ENCODE results near the gene EPN1. TPM values are rescaled to one million over a fixed set of nuclear protein-coding genes. Genes with fewer than 3 reads are reported as not detected.

The EPN1 gene
- total RNA-seq, 3 donors from 2014 or later = 22.2 to 47.2 (median 27.5) TPM

- Histone ChIP-seq H3K27me3 (no peaks in the 10 kb centered on the region), H3K4me3 (peak within 1 kb of the TSS; percentile 90 to 99 (median 93)), H3K36me3 (no peaks in the 10 kb centered on the region), H3K9me3 (no peaks in the 10 kb centered on the region), H3K27ac (peak within 1 kb of the TSS; percentile 94 to 98), H3K4me1 (peaks cover 11 to 13% of the 10 kb centered on the region in 2 donors)
- intact Hi-C loops (cut with DNase I; ENCODE audit: low total_unique reads) = no loop called here
- TF ChIP-seq POLR2AphosphoS5 (IDR thresholded peaks at IDR 0.05) (peak in 1 of 3 donors; percentile 7), CTCF (IDR thresholded peaks at IDR 0.05) (no peak), POLR2A (IDR thresholded peaks at IDR 0.05) (no peak)
- DNase-seq (ENCODE audit: low spot score in 2 of 2) = peak; percentile 63 to 64
Measured at GRCh38 chr19:55640577-55641425, 34.2 kb upstream of the EPN1 start, which contains the start of gene ZNF580. Gene ZNF580 (plus strand): TSS chr19:55641002. CDS start chr19:55642509, 1,507 bp downstream.

GRCh38 chr19:55641426-55642152, 33.4 kb upstream of the EPN1 start:
- H3K36me3 ChIP-seq = no peaks in the 10 kb centered on the region
- H3K9me3 ChIP-seq = no peaks in the 10 kb centered on the region
- intact Hi-C loops (cut with DNase I; ENCODE audit: low total_unique reads) = no loop called here
- TF ChIP-seq POLR2AphosphoS5 (IDR thresholded peaks at IDR 0.05) = no peak
- TF ChIP-seq CTCF (IDR thresholded peaks at IDR 0.05) = no peak
- no peak for TF ChIP-seq POLR2A (IDR thresholded peaks at IDR 0.05)
- peak overlapping the region; percentile 90 to 99 (median 93) for H3K4me3 ChIP-seq
- peak overlapping the region; percentile 94 to 98 for H3K27ac ChIP-seq
- peaks cover 11 to 13% of the 10 kb centered on the region in 2 donors for H3K4me1 ChIP-seq
- no peaks in the 10 kb centered on the region for H3K27me3 ChIP-seq
- DNase-seq (ENCODE audit: low spot score in 2 of 2) = no peak

- Histone ChIP-seq H3K4me3 (peak overlapping the region; percentile 90 to 99 (median 93)), H3K4me1 (peaks cover 11 to 13% of the 10 kb centered on the region in 2 donors), H3K9me3 (no peaks in the 10 kb centered on the region), H3K27me3 (no peaks in the 10 kb centered on the region), H3K27ac (peak overlapping the region; percentile 94 to 98), H3K36me3 (no peaks in the 10 kb centered on the region)
- intact Hi-C loops (cut with DNase I; ENCODE audit: low total_unique reads) = no loop called here
- TF ChIP-seq POLR2AphosphoS5 (IDR thresholded peaks at IDR 0.05) = no peak
- TF ChIP-seq CTCF (IDR thresholded peaks at IDR 0.05) = no peak
- no peak for TF ChIP-seq POLR2A (IDR thresholded peaks at IDR 0.05)
- DNase-seq (ENCODE audit: low spot score in 2 of 2) = no peak
Measured at GRCh38 chr19:55642153-55643002, 32.6 kb upstream of the EPN1 start.

GRCh38 chr19:55643003-55643886, 31.8 kb upstream of the EPN1 start, which contains the start of gene ZNF581:
Gene ZNF581 (plus strand): TSS chr19:55643649. CDS start chr19:55644572, 923 bp downstream.
- peak; percentile 11 to 62 (median 50) for TF ChIP-seq POLR2AphosphoS5 (IDR thresholded peaks at IDR 0.05)
- no peak for TF ChIP-seq POLR2A (IDR thresholded peaks at IDR 0.05)
- DNase-seq (ENCODE audit: low spot score in 2 of 2) = peak in 1 of 2 donors; percentile 72
- Histone ChIP-seq H3K4me3 (peak within 1 kb of the TSS; percentile 90 to 99 (median 93)), H3K9me3 (no peaks in the 10 kb centered on the region), H3K4me1 (peaks cover 11 to 13% of the 10 kb centered on the region in 2 donors), H3K27me3 (no peaks in the 10 kb centered on the region), H3K27ac (peak within 1 kb of the TSS; percentile 94 to 98), H3K36me3 (no peaks in the 10 kb centered on the region)
- intact Hi-C loops (cut with DNase I; ENCODE audit: low total_unique reads) = no loop called here
